Measurements from ENCODE around the gene NOC2L.

Gene NOC2L

GRCh38 chr1:965526-966134, 6.6 kb upstream of the NOC2L start:
- in situ Hi-C loops (cut with HindIII; ENCODE audit: low sequenced_read_pairs), result no loop called here
- no peak for DNase-seq (ENCODE audit: low read depth, low spot score)
- H3K4me3 ChIP-seq (ENCODE audit: low read depth, low read length), result no peak overlapping the region

DNA sequence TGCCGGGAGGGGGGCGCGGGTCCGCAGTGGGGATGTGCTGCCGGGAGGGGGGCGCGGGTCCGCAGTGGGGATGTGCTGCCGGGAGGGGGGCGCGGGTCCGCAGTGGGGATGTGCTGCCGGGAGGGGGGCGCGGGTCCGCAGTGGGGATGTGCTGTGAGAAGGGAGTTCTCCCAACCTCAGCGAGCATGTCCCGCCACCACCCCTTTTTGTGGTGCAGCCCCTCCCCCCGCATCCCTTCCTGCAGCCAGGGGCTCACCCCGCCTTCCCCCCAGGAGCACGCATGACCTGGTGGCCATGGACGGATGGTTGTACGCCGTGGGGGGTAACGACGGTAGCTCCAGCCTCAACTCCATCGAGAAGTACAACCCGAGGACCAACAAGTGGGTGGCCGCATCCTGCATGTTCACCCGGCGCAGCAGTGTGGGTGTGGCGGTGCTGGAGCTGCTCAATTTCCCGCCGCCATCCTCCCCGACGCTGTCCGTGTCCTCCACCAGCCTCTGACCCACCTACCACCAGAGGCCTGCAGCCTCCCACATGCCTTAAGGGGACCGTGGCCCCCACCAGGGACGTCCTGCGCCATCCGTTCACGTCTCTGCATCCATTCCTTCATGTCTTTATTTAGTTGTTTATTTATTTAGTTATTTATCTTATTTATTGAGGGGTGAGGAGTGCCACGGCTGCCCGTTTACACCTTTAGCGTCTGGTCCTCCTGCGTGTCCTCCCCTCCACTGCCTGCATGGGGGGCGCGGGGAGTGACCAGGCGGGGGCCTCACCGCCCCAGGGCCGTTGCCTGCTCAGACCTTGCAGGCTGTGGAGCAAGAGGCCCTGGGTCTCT, 5.9 kb upstream of the NOC2L start:
- no peak overlapping the region for H3K4me3 ChIP-seq (ENCODE audit: low read depth, low read length)
- TF ChIP-seq, protein P1, sequence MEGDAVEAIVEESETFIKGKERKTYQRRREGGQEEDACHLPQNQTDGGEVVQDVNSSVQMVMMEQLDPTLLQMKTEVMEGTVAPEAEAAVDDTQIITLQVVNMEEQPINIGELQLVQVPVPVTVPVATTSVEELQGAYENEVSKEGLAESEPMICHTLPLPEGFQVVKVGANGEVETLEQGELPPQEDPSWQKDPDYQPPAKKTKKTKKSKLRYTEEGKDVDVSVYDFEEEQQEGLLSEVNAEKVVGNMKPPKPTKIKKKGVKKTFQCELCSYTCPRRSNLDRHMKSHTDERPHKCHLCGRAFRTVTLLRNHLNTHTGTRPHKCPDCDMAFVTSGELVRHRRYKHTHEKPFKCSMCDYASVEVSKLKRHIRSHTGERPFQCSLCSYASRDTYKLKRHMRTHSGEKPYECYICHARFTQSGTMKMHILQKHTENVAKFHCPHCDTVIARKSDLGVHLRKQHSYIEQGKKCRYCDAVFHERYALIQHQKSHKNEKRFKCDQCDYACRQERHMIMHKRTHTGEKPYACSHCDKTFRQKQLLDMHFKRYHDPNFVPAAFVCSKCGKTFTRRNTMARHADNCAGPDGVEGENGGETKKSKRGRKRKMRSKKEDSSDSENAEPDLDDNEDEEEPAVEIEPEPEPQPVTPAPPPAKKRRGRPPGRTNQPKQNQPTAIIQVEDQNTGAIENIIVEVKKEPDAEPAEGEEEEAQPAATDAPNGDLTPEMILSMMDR (IDR thresholded peaks at IDR 0.05; ENCODE audit: low read depth, low read length), result no peak
- in situ Hi-C loops (cut with HindIII; ENCODE audit: low sequenced_read_pairs), result no loop called here
- no peak for DNase-seq (ENCODE audit: low read depth, low spot score)

More at GRCh38 chr1:965526-966134, 6.6 kb upstream of the NOC2L start:
- TF ChIP-seq, protein P1 (IDR thresholded peaks at IDR 0.05; ENCODE audit: low read depth, low read length), result no peak

GRCh38 chr1:963746-964525, 4.9 kb upstream of the NOC2L start:
- no peak for DNase-seq (ENCODE audit: low read depth, low spot score)
- in situ Hi-C loops (cut with HindIII; ENCODE audit: low sequenced_read_pairs), result no loop called here
- TF ChIP-seq, protein P1 (IDR thresholded peaks at IDR 0.05; ENCODE audit: low read depth, low read length), result no peak

DNA sequence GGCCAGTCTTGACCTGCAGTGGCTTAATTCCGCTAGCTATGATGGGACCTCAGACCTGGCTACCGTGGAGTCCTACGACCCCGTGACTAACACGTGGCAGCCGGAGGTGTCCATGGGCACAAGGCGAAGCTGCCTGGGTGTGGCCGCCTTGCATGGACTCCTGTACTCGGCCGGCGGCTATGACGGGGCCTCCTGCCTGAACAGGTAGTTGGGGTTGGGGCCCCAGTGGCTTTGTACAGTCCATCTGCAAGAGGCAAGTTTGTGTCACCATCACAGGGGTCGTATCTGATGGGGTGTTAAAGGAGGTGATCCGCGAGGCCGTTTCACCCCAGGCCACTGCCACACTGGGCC, 4.2 kb upstream of the NOC2L start:
- in situ Hi-C loops (cut with HindIII; ENCODE audit: low sequenced_read_pairs), result no loop called here
- DNase-seq (ENCODE audit: low read depth, low spot score), result no peak
- TF ChIP-seq, protein P1 (IDR thresholded peaks at IDR 0.05; ENCODE audit: low read depth, low read length), result no peak
- H3K4me3 ChIP-seq (ENCODE audit: low read depth, low read length), result no peak overlapping the region

More at GRCh38 chr1:963746-964525, 4.9 kb upstream of the NOC2L start:
- no peak overlapping the region for H3K4me3 ChIP-seq (ENCODE audit: low read depth, low read length)

- in situ Hi-C loops (cut with HindIII; ENCODE audit: low sequenced_read_pairs), result no loop called here
- TF ChIP-seq, protein P1 (IDR thresholded peaks at IDR 0.05; ENCODE audit: low read depth, low read length), result no peak
- no peak overlapping the region for H3K4me3 ChIP-seq (ENCODE audit: low read depth, low read length)
- DNase-seq (ENCODE audit: low read depth, low spot score), result no peak
Measured at GRCh38 chr1:962381-963300, 3.6 kb upstream of the NOC2L start.

Measured in astrocyte of the spinal cord (primary cell).